OCI-LY7 (cell line): ENCODE data around the gene DLX1. TPM values are rescaled to one million over a fixed set of nuclear protein-coding genes. Genes with fewer than 3 reads are reported as not detected.
"Not testable (repeated sequence)": the region's sequence is repeated elsewhere in the genome, so short reads cannot be mapped to it uniquely, and the experiment has no call there.

Source experiments
- BruUV-seq: library from RNA; stranded (reverse); fragments of 400-500 nt; replicated peaks from 2 replicates; lab custom pipeline; 2021; lab: Mats Ljungman, UMichigan
- CTCF ChIA-PET: fragments of 300-600 bp; sonication (Branson Sonifier 250); formaldehyde crosslinking; loops from one replicate; lab custom pipeline; 2022; ENCODE audit warnings: antibody characterized with exemption; ENCODE audit not compliant: unreplicated experiment; lab: Charles Lee
- POLR2A ChIA-PET: fragments of 300-600 bp; sonication (Branson Sonifier 250); formaldehyde crosslinking; loops from one replicate; lab custom pipeline; 2022; ENCODE audit warnings: antibody characterized with exemption; lab: Charles Lee
- DNase-seq: peaks from one replicate; pipeline ENCODE4 v3.0.0-alpha.2; 2015; ENCODE audit warnings: low spot score
- H2AFZ ChIP-seq: fragments of 200-600 bp; sonication (generic), shearing (Covaris generic); 2 replicates; pipeline ENCODE4 v1.6.1; 2014; ENCODE audit warnings: mild to moderate bottlenecking, antibody characterized with exemption, low read length, moderate library complexity
- H3K27ac ChIP-seq: fragments of 200-600 bp; sonication (generic); 2 replicates; pipeline ENCODE4 v1.5.1; 2014; ENCODE audit warnings: mixed run types, low read depth, mild to moderate bottlenecking, moderate library complexity, low read length, inconsistent platforms; ENCODE audit not compliant: poor library complexity, severe bottlenecking
- H3K36me3 ChIP-seq: fragments of 200-600 bp; sonication (generic); 2 replicates; pipeline ENCODE4 v1.6.1; 2014; ENCODE audit warnings: mild to moderate bottlenecking, antibody characterized with exemption, low read length, moderate library complexity, mixed read lengths; ENCODE audit not compliant: insufficient read depth
- H3K4me1 ChIP-seq: fragments of 200-600 bp; sonication (generic); 2 replicates; pipeline ENCODE4 v1.5.1; 2014; ENCODE audit warnings: mild to moderate bottlenecking, low read length; ENCODE audit not compliant: insufficient read depth, poor library complexity, severe bottlenecking
- H3K4me2 ChIP-seq: fragments of 200-600 bp; sonication (generic); 2 replicates; pipeline ENCODE4 v1.6.1; 2014; ENCODE audit warnings: mild to moderate bottlenecking, low read length
- H3K4me3 ChIP-seq: fragments of 200-600 bp; sonication (generic); 2 replicates; pipeline ENCODE4 v1.5.1; 2014; ENCODE audit warnings: mild to moderate bottlenecking, low read depth, low read length; ENCODE audit not compliant: poor library complexity, severe bottlenecking
- H3K79me2 ChIP-seq: fragments of 200-600 bp; sonication (generic); 2 replicates; pipeline ENCODE4 v1.6.1; 2016; ENCODE audit warnings: low read depth, mild to moderate bottlenecking, low read length, moderate library complexity, mixed read lengths; ENCODE audit not compliant: insufficient read depth
- H3K9me2 ChIP-seq: fragments of 200-600 bp; sonication (generic); 2 replicates; pipeline ENCODE4 v1.6.1; 2016; ENCODE audit warnings: mild to moderate bottlenecking, low read length, mixed read lengths; ENCODE audit not compliant: insufficient read depth
- H3K9me3 ChIP-seq: fragments of 200-600 bp; sonication (generic); 2 replicates; pipeline ENCODE4 v1.6.1; 2014; ENCODE audit warnings: mild to moderate bottlenecking, mixed run types, low read length, mixed read lengths
- H4K20me1 ChIP-seq: fragments of 200-600 bp; sonication (generic); 2 replicates; pipeline ENCODE4 v1.6.1; 2014; ENCODE audit warnings: mild to moderate bottlenecking, antibody characterized with exemption, low read length, moderate library complexity, mixed read lengths; ENCODE audit not compliant: insufficient read depth
- EZH2phosphoT487 ChIP-seq: fragments of 200-600 bp; sonication (generic); IDR thresholded peaks from 2 replicates; pipeline ENCODE4 v1.6.1; 2018; ENCODE audit warnings: low read depth, borderline replicate concordance, mild to moderate bottlenecking, mixed run types, antibody characterized with exemption, low read length, moderate library complexity, mixed read lengths
- intact Hi-C: fragments of 100-400 bp; cut with micrococcal nuclease; formaldehyde crosslinking; loops from one replicate; pipeline ENCODE4 v1.10.0; 2022; ENCODE audit not compliant: unreplicated experiment
- total RNA-seq, 2 experiments: library from RNA; depleted of rRNA in 1 of 2; stranded (reverse); fragments of >200 nt in 1 of 2; shearing (Covaris generic) in 1 of 2; gene quantifications; 2 replicates each; pipeline ENCODE4 v1.2.3, GENCODE V29; 2014 to 2022
- TF ChIP-seq, protein P1 (sequence below): fragments of 200-600 bp; sonication (generic); conservative IDR thresholded peaks from 2 replicates; pipeline ENCODE4 v1.5.1; 2014; ENCODE audit warnings: mild to moderate bottlenecking, antibody characterized with exemption, low read length, moderate library complexity, mixed read lengths

DLX1 gene
- total RNA-seq, 2 experiments from 2014 or later: not detected

- DNase-seq: no peak
- Histone ChIP-seq H3K9me2 (no peaks in the 10 kb centered on the region), H4K20me1 (no peaks in the 10 kb centered on the region), H3K79me2 (no peaks in the 10 kb centered on the region), H3K4me1 (no peaks in the 10 kb centered on the region), H3K9me3 (no peaks in the 10 kb centered on the region), H3K36me3 (no peaks in the 10 kb centered on the region), H3K4me3 (no peak overlapping the region), H2AFZ (no peak overlapping the region), H3K4me2 (no peak overlapping the region), H3K27ac (no peak overlapping the region)
- intact Hi-C loops: no loop called here
- BruUV-seq: no TSS peak
- ChIA-PET CTCF (no interaction called here), POLR2A (interaction anchor here (1.0 to 1.4 kb wide), 3 partner anchors 9 to 170 kb away, joined by 3 to 5 read pairs (median 3); partner anchors contain the start of gene SLC25A12)
- TF ChIP-seq EZH2phosphoT487: no peak
- TF ChIP-seq, protein P1, sequence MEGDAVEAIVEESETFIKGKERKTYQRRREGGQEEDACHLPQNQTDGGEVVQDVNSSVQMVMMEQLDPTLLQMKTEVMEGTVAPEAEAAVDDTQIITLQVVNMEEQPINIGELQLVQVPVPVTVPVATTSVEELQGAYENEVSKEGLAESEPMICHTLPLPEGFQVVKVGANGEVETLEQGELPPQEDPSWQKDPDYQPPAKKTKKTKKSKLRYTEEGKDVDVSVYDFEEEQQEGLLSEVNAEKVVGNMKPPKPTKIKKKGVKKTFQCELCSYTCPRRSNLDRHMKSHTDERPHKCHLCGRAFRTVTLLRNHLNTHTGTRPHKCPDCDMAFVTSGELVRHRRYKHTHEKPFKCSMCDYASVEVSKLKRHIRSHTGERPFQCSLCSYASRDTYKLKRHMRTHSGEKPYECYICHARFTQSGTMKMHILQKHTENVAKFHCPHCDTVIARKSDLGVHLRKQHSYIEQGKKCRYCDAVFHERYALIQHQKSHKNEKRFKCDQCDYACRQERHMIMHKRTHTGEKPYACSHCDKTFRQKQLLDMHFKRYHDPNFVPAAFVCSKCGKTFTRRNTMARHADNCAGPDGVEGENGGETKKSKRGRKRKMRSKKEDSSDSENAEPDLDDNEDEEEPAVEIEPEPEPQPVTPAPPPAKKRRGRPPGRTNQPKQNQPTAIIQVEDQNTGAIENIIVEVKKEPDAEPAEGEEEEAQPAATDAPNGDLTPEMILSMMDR: no peak
Observed at GRCh38 chr2:172063446-172063845, 21.9 kb upstream of the DLX1 start.

DNA sequence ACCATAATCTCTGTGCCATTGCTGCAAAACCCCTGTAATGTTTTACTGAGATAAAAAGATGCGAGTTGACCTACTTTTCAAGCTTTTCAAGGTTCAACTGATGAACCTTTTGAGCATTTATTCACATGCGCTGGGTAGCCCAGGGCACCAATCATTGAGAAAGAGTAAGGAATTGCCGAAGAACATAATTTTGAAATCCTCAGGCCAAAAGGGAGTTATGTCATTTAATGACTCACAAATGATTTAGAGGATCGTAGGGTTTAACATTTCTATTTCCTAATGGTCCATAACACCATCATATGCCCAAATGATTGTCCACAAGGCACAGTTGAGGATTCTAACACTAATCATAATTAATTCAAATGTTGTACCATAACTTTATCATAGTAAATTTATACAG, 20.2 kb upstream of the DLX1 start:
- H3K4me3 ChIP-seq: no peak overlapping the region
- H3K4me2 ChIP-seq: no peak overlapping the region
- H3K27ac ChIP-seq: no peak overlapping the region
- ChIA-PET CTCF (no interaction called here), POLR2A (no interaction called here)
- no peak overlapping the region for H2AFZ ChIP-seq
- no peaks in the 10 kb centered on the region for H3K9me2 ChIP-seq
- TF ChIP-seq EZH2phosphoT487: no peak
- TF ChIP-seq, protein P1: no peak
- H4K20me1 ChIP-seq: no peaks in the 10 kb centered on the region
- H3K36me3 ChIP-seq: no peaks in the 10 kb centered on the region
- no peaks in the 10 kb centered on the region for H3K9me3 ChIP-seq
- TSS peak; percentile 33 for BruUV-seq
- H3K4me1 ChIP-seq: no peaks in the 10 kb centered on the region
- intact Hi-C loops: no loop called here
- no peak for DNase-seq
- H3K79me2 ChIP-seq: no peaks in the 10 kb centered on the region

GRCh38 chr2:172066394-172066886, 18.9 kb upstream of the DLX1 start:
- BruUV-seq: no TSS peak
- no peaks in the 10 kb centered on the region for H3K36me3 ChIP-seq
- no peak overlapping the region for H3K4me2 ChIP-seq
- no peaks in the 10 kb centered on the region for H3K9me2 ChIP-seq
- CTCF ChIA-PET: no interaction called here
- TF ChIP-seq EZH2phosphoT487: no peak
- TF ChIP-seq, protein P1: no peak
- no peak for DNase-seq
- no peaks in the 10 kb centered on the region for H4K20me1 ChIP-seq
- H2AFZ ChIP-seq: no peak overlapping the region
- H3K9me3 ChIP-seq: no peaks in the 10 kb centered on the region
- intact Hi-C loops: no loop called here
- POLR2A ChIA-PET: interaction anchor here (0.6 to 0.7 kb wide), 2 partner anchors 103 to 1965 kb away, joined by 3 to 7 read pairs; no protein-coding TSS in a partner anchor
- H3K79me2 ChIP-seq: no peaks in the 10 kb centered on the region
- H3K4me3 ChIP-seq: no peak overlapping the region
- no peaks in the 10 kb centered on the region for H3K4me1 ChIP-seq
- no peak overlapping the region for H3K27ac ChIP-seq

GRCh38 chr2:172067905-172068304, 17.4 kb upstream of the DLX1 start:
- H3K4me2 ChIP-seq, H3K9me3 ChIP-seq, H3K79me2 ChIP-seq, H4K20me1 ChIP-seq, H3K36me3 ChIP-seq, POLR2A ChIA-PET, intact Hi-C loops, H3K27ac ChIP-seq, H2AFZ ChIP-seq, H3K9me2 ChIP-seq, BruUV-seq, CTCF ChIA-PET, H3K4me3 ChIP-seq, H3K4me1 ChIP-seq, DNase-seq: not testable (repeated sequence)
